HepG2 (cell line): ENCODE results near the gene CSTPP1. TPM values are rescaled to one million over a fixed set of nuclear protein-coding genes. Genes with fewer than 3 reads are reported as not detected.

Experiments
- ATAC-seq: fragments of 200-7000 bp; cut with Tn5 transposase; 3 replicates; pipeline ENCODE4 v1.9.1; 2020; ENCODE audit warnings: mild to moderate bottlenecking, moderate library complexity
- BruUV-seq: library from RNA; stranded (reverse); fragments of 400-500 nt; replicated peaks from 2 replicates; lab custom pipeline; 2021; lab: Mats Ljungman, UMichigan
- CTCF ChIA-PET: fragments of 300-600 bp; formaldehyde crosslinking; extraction: SDS; loops from one replicate; lab custom pipeline; 2021; ENCODE audit warnings: low total read pairs, inconsistent platforms, low intra/inter-chr PET ratio; lab: Yijun Ruan, JAX
- POLR2A ChIA-PET: fragments of 350-600 bp; sonication (Branson Sonifier 250); formaldehyde crosslinking; loops from one replicate; lab custom pipeline; 2020; ENCODE audit warnings: antibody characterized with exemption, inconsistent platforms; lab: Yijun Ruan, JAX
- DNase-seq: peaks from one replicate; pipeline ENCODE4 v3.0.0-alpha.2; 2015; ENCODE audit warnings: low spot score
- FAIRE-seq: peaks from 3 replicates; lab custom pipeline; 2011; peaks lifted over from hg19 to GRCh38; lab: Jason Lieb, UNC
- H2AFZ ChIP-seq: one replicate; pipeline ENCODE4 v1.6.1; 2011; ENCODE audit warnings: low read length, inconsistent platforms
- H3K27ac ChIP-seq: fragments of 300-600 bp; 3 replicates; pipeline ENCODE4 v1.8.0; 2011; ENCODE audit warnings: mixed run types, mild to moderate bottlenecking, mixed read lengths, low read length, inconsistent platforms; ENCODE audit not compliant: insufficient read depth; ENCODE audit errors: extremely low read length
- H3K27me3 ChIP-seq, 2 experiments: fragments of 200-600 bp in 1 of 2; 2 replicates in 1 of 2; 3 replicates in 1 of 2; pipeline versions ENCODE4 v1.6.0 to v1.8.0; 2011; ENCODE audit warnings: low read length in 2 of 2, mild to moderate bottlenecking in 2 of 2, moderate library complexity in 2 of 2, inconsistent platforms in 1 of 2; ENCODE audit not compliant: insufficient read depth in 2 of 2, control insufficient read depth in 1 of 2
- H3K36me3 ChIP-seq, 2 experiments: fragments of 200-600 bp in 1 of 2; replicated peaks in 1 of 2; 2 replicates in 1 of 2; 3 replicates in 1 of 2; pipeline versions ENCODE4 v1.5.1 to v1.8.0; 2011; ENCODE audit warnings: low read length in 2 of 2, inconsistent platforms in 1 of 2; ENCODE audit not compliant: insufficient read depth in 2 of 2, control insufficient read depth in 1 of 2
- H3K4me1 ChIP-seq: 2 replicates; pipeline ENCODE4 v1.5.1; 2012; ENCODE audit warnings: low read length, inconsistent platforms; ENCODE audit not compliant: insufficient read depth
- H3K4me2 ChIP-seq: 2 replicates; pipeline ENCODE4 v1.6.0; 2011; ENCODE audit warnings: low read depth, low read length, inconsistent platforms
- H3K4me3 ChIP-seq, 3 experiments: fragments of 200-600 bp in 1 of 3; sonication (generic), shearing (Covaris generic) in 1 of 3; replicated peaks in 1 of 3; 2 replicates each; pipeline ENCODE4 v1.5.1; 2011 to 2016; ENCODE audit warnings: low read length in 3 of 3, inconsistent platforms in 2 of 3, low read depth in 2 of 3, mild to moderate bottlenecking in 2 of 3, control low read depth in 1 of 3, mixed read lengths in 1 of 3; ENCODE audit not compliant: insufficient read depth in 1 of 3
- H3K79me2 ChIP-seq: one replicate; pipeline ENCODE4 v1.6.1; 2011; ENCODE audit warnings: low read length, inconsistent platforms; ENCODE audit not compliant: insufficient read depth
- H3K9ac ChIP-seq: 2 replicates; pipeline ENCODE4 v1.6.0; 2011; ENCODE audit warnings: mild to moderate bottlenecking, low read depth, low read length, inconsistent platforms; ENCODE audit not compliant: insufficient read depth
- H3K9me3 ChIP-seq: 2 replicates; pipeline ENCODE4 v1.5.1; 2012; ENCODE audit warnings: mild to moderate bottlenecking, low read length
- H4K20me1 ChIP-seq: 2 replicates; pipeline ENCODE4 v1.6.0; 2011; ENCODE audit warnings: inconsistent platforms, mild to moderate bottlenecking, low read length, moderate library complexity; ENCODE audit not compliant: insufficient read depth
- ELF1 ChIP-seq: sonication (generic); formaldehyde crosslinking; IDR thresholded peaks from 2 replicates; pipeline ENCODE4 v1.4.0; 2020; ENCODE audit warnings: missing genetic modification reagents
- FIP1L1 ChIP-seq: fragments of 200-400 bp; formaldehyde crosslinking; IDR thresholded peaks from 2 replicates; pipeline ENCODE4 v1.6.1; 2018; ENCODE audit warnings: low read depth, mild to moderate bottlenecking, low read length, moderate library complexity, borderline replicate concordance; ENCODE audit not compliant: insufficient read depth
- HHEX ChIP-seq: IDR thresholded peaks from 2 replicates; pipeline ENCODE4 v1.6.1; 2016; ENCODE audit warnings: control low read depth
- IRX3 ChIP-seq: sonication (generic); formaldehyde crosslinking; IDR thresholded peaks from 2 replicates; pipeline ENCODE4 v1.8.1; 2023; ENCODE audit warnings: mild to moderate bottlenecking, low read depth, missing genetic modification reagents, borderline replicate concordance
- KDM2A ChIP-seq: sonication (generic); formaldehyde crosslinking; IDR thresholded peaks from 2 replicates; pipeline ENCODE4 v1.4.0; 2020; ENCODE audit warnings: low read depth, missing genetic modification reagents, borderline replicate concordance
- NBN ChIP-seq: fragments of 450-650 bp; conservative IDR thresholded peaks from 2 replicates; pipeline ENCODE4 v1.6.1; 2017
- SNAPC4 ChIP-seq: sonication (generic); formaldehyde crosslinking; IDR thresholded peaks from 2 replicates; pipeline ENCODE4 v1.4.0; 2020; ENCODE audit warnings: mild to moderate bottlenecking, missing genetic modification reagents
- ZFP36 ChIP-seq: fragments of 150-350 bp; IDR thresholded peaks from 2 replicates; pipeline ENCODE4 v1.6.1; 2018; ENCODE audit warnings: borderline replicate concordance, low read length, low read depth; ENCODE audit not compliant: partially characterized antibody
- ZNF333 ChIP-seq: sonication (generic); formaldehyde crosslinking; IDR thresholded peaks from 2 replicates; pipeline ENCODE4 v1.4.0; 2020; ENCODE audit warnings: mild to moderate bottlenecking, missing genetic modification reagents, borderline replicate concordance
- ZNF34 ChIP-seq: sonication (generic); formaldehyde crosslinking; IDR thresholded peaks from 2 replicates; pipeline ENCODE4 v1.4.0; 2020; ENCODE audit warnings: mild to moderate bottlenecking, missing genetic modification reagents, borderline replicate concordance
- ZNF607 ChIP-seq: sonication (generic); formaldehyde crosslinking; IDR thresholded peaks from 2 replicates; pipeline ENCODE4 v1.5.1; 2020; ENCODE audit warnings: missing genetic modification reagents, mild to moderate bottlenecking, borderline replicate concordance
- ZNF704 ChIP-seq: sonication (generic); formaldehyde crosslinking; IDR thresholded peaks from 2 replicates; pipeline ENCODE4 v1.8.1; 2023; ENCODE audit warnings: mild to moderate bottlenecking, inconsistent platforms, moderate library complexity, missing genetic modification reagents, borderline replicate concordance
- WGBS: methylation state at CpG from one replicate; pipeline ENCODE4 v1.1.6; 2017; ENCODE audit warnings: low lambda C conversion rate; 5-methylcytosine and 5-hydroxymethylcytosine counted together
- in situ Hi-C: cut with HindIII; loops from 2 replicates; pipeline ENCODE4 v1.10.0; 2017; ENCODE audit warnings: low pct_unique_long_range_greater_than_20kb; ENCODE audit not compliant: extremely low pct_ligation_motif_present
- intact Hi-C: fragments of 100-400 bp; cut with micrococcal nuclease; formaldehyde crosslinking; loops from one replicate; pipeline ENCODE4 v1.10.0; 2022; ENCODE audit not compliant: unreplicated experiment
- polyA plus RNA-seq, 8 experiments: library from polyadenylated mRNA; depleted of rRNA in 3 of 8; stranded (reverse) in 7 of 8; unstranded in 1 of 8; fragments of >200 nt; fragmentation: Illumina TruSeq in 4 of 8; extraction: Trizol in 4 of 8; gene quantifications; 2 replicates each; pipeline versions ENCODE4 v1.2.1 to v1.2.3, GENCODE V29; 2011 to 2016; ENCODE audit warnings: low read depth in 4 of 8, missing spikeins in 1 of 8, mixed read lengths in 1 of 8; ENCODE audit not compliant: insufficient read depth in 1 of 8
- total RNA-seq, 5 experiments: library from RNA; depleted of rRNA; stranded (reverse); fragments of >200 nt; fragmentation: Illumina TruSeq; extraction: Trizol; gene quantifications; 2 replicates each; pipeline ENCODE4 v1.2.3, GENCODE V29; 2016; ENCODE audit warnings: low read depth in 1 of 5
- TF ChIP-seq, protein P1 (sequence below): sonication (generic); formaldehyde crosslinking; IDR thresholded peaks from 2 replicates; pipeline ENCODE4 v1.4.0; 2020; ENCODE audit warnings: missing genetic modification reagents, borderline replicate concordance

CSTPP1 gene
- total and polyA plus RNA-seq, 2 of the 13 experiments (the other 11 are each of a cell fraction or from before 2014, with no cell fraction given): 12.3 to 14.6 TPM

- TF ChIP-seq HHEX (CRISPR knock-in tag) (no peak), NBN (no peak)
Measured at GRCh38 chr11:47061429-47062178, 125.0 kb downstream of the CSTPP1 start (continued).

- Histone ChIP-seq H3K9me3 (no peaks in the 10 kb centered on the region), H3K4me1 (peaks cover 7% of the 10 kb centered on the region; the same call in 1 of the 2 replicates), H3K9ac (no peak overlapping the region), H3K36me3 (0 out of 5 replicates have a peak, but pooled peaks cover 0 to 3% of the 10 kb centered on the region in 2 experiments), H3K27me3 (no peaks in the 10 kb centered on the region), H2AFZ (no peak overlapping the region), H3K4me2 (no peak overlapping the region), H4K20me1 (no peaks in the 10 kb centered on the region), H3K27ac (no peak overlapping the region), H3K4me3 (no peak overlapping the region), H3K79me2 (no peaks in the 10 kb centered on the region)
- ChIA-PET CTCF (no interaction called here), POLR2A (interaction anchor here (0.7 kb wide), 1 partner anchor 8 kb away, joined by 3 read pairs; no protein-coding TSS in a partner anchor)
- intact Hi-C loops (loop anchor here (5.0 to 10.0 kb wide), 2 partner anchors 52 to 240 kb away; no protein-coding TSS in a partner anchor), in situ Hi-C loops (no loop called here)
- WGBS: 95% methylated on average over 2 of the region's 2 CpGs
- BruUV-seq: no TSS peak
- no peak for FAIRE-seq
- no peak for ATAC-seq
- no peak for DNase-seq
- TF ChIP-seq SNAPC4 (CRISPR knock-in tag): no peak
- TF ChIP-seq ZNF607 (CRISPR knock-in tag): no peak
- no peak for TF ChIP-seq ZNF333 (CRISPR knock-in tag)
- no peak for TF ChIP-seq KDM2A (CRISPR knock-in tag)
- TF ChIP-seq IRX3 (CRISPR knock-in tag): no peak
- TF ChIP-seq ZFP36: no peak
- TF ChIP-seq FIP1L1: no peak
- no peak for TF ChIP-seq ELF1 (CRISPR knock-in tag)
- TF ChIP-seq, protein P1, sequence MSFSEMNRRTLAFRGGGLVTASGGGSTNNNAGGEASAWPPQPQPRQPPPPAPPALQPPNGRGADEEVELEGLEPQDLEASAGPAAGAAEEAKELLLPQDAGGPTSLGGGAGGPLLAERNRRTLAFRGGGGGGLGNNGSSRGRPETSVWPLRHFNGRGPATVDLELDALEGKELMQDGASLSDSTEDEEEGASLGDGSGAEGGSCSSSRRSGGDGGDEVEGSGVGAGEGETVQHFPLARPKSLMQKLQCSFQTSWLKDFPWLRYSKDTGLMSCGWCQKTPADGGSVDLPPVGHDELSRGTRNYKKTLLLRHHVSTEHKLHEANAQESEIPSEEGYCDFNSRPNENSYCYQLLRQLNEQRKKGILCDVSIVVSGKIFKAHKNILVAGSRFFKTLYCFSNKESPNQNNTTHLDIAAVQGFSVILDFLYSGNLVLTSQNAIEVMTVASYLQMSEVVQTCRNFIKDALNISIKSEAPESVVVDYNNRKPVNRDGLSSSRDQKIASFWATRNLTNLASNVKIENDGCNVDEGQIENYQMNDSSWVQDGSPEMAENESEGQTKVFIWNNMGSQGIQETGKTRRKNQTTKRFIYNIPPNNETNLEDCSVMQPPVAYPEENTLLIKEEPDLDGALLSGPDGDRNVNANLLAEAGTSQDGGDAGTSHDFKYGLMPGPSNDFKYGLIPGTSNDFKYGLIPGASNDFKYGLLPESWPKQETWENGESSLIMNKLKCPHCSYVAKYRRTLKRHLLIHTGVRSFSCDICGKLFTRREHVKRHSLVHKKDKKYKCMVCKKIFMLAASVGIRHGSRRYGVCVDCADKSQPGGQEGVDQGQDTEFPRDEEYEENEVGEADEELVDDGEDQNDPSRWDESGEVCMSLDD (CRISPR knock-in tag): no peak
- no peak for TF ChIP-seq ZNF34 (CRISPR knock-in tag)
- no peak for TF ChIP-seq ZNF704 (CRISPR knock-in tag)
Measured at GRCh38 chr11:47062736-47063135, 126.2 kb downstream of the CSTPP1 start.
